ENCODE data around the gene FAM89A. TPM values are rescaled to one million over a fixed set of nuclear protein-coding genes. Genes with fewer than 3 reads are reported as not detected.

The FAM89A gene
- total and polyA plus RNA-seq, 2 donors (not counting 3 experiments of a cell fraction or from before 2014, with no cell fraction given), result 21.0 to 24.0 TPM

DNA sequence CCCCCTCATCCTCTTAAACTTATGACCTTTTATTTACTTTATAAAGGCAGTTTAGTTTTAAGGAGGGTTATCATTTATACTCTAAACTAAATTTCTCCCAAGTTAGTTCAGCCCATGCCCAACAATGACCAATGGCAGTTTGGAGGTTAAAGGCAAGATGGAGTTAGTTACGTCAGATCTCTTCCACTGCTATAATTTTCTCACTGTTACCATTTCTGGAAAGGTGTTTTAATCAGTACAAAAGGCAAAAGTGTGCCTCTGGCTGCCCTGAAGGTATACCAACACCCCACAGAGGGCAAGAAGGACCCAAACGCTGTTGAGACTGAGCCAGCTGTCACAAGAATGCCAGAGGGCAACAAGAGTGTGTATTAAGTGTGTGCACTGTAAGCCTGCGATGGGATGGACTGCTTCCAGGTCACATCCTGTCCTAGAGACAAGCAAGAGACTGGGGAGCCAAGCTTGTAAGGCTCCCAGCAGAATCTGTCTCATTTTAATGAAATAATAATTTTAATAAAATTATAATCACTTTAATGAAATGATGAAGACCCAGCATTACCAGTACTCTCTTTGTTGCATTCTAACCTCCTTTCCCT lies 32.5 kb upstream of the FAM89A start:
- BruUV-seq (replicated peaks), result no TSS peak
- no peaks in the 10 kb centered on the region for H3K9me3 ChIP-seq (replicated peaks; ENCODE audit: control insufficient read depth, insufficient read depth, low read length)
- DNase-seq (ENCODE audit: low read depth, low spot score), result no peak
- no peaks in the 10 kb centered on the region for H3K9me1 ChIP-seq (replicated peaks; ENCODE audit: control insufficient read depth, extremely low read depth, insufficient read depth, low read length)
- H2AFZ ChIP-seq (ENCODE audit: low read depth, low read length), result no peak overlapping the region
- intact Hi-C loops (cut with micrococcal nuclease), result no loop called here
- H3K36me3 ChIP-seq (ENCODE audit: control insufficient read depth in 2 of 2, extremely low read depth in 1 of 2, insufficient read depth in 2 of 2, low read length in 2 of 2), result no peaks in the 10 kb centered on the region
- no peak overlapping the region for H3K4me2 ChIP-seq (ENCODE audit: insufficient read depth, low read length)
- no peaks in the 10 kb centered on the region for H3K79me2 ChIP-seq (ENCODE audit: control insufficient read depth, insufficient read depth, low read length)
- no peak overlapping the region for H3K27ac ChIP-seq (ENCODE audit: insufficient read depth, low read depth, low read length)
- peaks cover 0 to 2% of the 10 kb centered on the region in 2 experiments for H3K27me3 ChIP-seq (ENCODE audit: control insufficient read depth in 2 of 2, insufficient read depth in 2 of 2, low read length in 2 of 2)
- no peak for FAIRE-seq
- no peak overlapping the region for H3K4me3 ChIP-seq (replicated peaks in 1 of 3; ENCODE audit: insufficient read depth in 1 of 3, low read depth in 1 of 3, low read length in 3 of 3)
- no peak overlapping the region for H3K9ac ChIP-seq (replicated peaks; ENCODE audit: extremely low read depth, insufficient read depth, low read length)
- H4K20me1 ChIP-seq (replicated peaks; ENCODE audit: control insufficient read depth, extremely low read depth, insufficient read depth, low read length), result no peaks in the 10 kb centered on the region
- TF ChIP-seq EZH2 (IDR thresholded peaks at IDR 0.05; ENCODE audit: borderline replicate concordance, low read depth, low read length, severe bottlenecking), result no peak
- TF ChIP-seq POLR2A (IDR thresholded peaks at IDR 0.05; ENCODE audit: low read depth, low read length), result no peak
- no peak for TF ChIP-seq MYC (IDR thresholded peaks at IDR 0.05; ENCODE audit: low read depth, low read length)
- TF ChIP-seq POLR2AphosphoS5 (IDR thresholded peaks at IDR 0.05; ENCODE audit: insufficient read depth, low read depth, low read length), result no peak
- no peak for TF ChIP-seq FOS (IDR thresholded peaks at IDR 0.05; ENCODE audit: borderline replicate concordance, insufficient read depth, low read length)
- no peak for TF ChIP-seq GATA2 (IDR thresholded peaks at IDR 0.05; ENCODE audit: insufficient read depth, insufficient read length, low read depth, low read length)
- TF ChIP-seq, protein P1, sequence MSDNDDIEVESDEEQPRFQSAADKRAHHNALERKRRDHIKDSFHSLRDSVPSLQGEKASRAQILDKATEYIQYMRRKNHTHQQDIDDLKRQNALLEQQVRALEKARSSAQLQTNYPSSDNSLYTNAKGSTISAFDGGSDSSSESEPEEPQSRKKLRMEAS (IDR thresholded peaks at IDR 0.05; ENCODE audit: insufficient read depth, insufficient read length), result no peak
- TF ChIP-seq JUN (IDR thresholded peaks at IDR 0.05; ENCODE audit: borderline replicate concordance, insufficient read depth, insufficient read length, low read depth), result no peak
- TF ChIP-seq, protein P2, sequence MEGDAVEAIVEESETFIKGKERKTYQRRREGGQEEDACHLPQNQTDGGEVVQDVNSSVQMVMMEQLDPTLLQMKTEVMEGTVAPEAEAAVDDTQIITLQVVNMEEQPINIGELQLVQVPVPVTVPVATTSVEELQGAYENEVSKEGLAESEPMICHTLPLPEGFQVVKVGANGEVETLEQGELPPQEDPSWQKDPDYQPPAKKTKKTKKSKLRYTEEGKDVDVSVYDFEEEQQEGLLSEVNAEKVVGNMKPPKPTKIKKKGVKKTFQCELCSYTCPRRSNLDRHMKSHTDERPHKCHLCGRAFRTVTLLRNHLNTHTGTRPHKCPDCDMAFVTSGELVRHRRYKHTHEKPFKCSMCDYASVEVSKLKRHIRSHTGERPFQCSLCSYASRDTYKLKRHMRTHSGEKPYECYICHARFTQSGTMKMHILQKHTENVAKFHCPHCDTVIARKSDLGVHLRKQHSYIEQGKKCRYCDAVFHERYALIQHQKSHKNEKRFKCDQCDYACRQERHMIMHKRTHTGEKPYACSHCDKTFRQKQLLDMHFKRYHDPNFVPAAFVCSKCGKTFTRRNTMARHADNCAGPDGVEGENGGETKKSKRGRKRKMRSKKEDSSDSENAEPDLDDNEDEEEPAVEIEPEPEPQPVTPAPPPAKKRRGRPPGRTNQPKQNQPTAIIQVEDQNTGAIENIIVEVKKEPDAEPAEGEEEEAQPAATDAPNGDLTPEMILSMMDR (IDR thresholded peaks at IDR 0.05; ENCODE audit: extremely low read depth in 1 of 2, insufficient read depth in 1 of 2, low read depth in 1 of 2, low read length in 2 of 2), result no peak
- H3K4me1 ChIP-seq (ENCODE audit: control insufficient read depth, extremely low read depth, insufficient read depth, low read length), result peaks cover 13% of the 10 kb centered on the region
- dilution Hi-C loops (cut with MboI; ENCODE audit: extremely low pct_ligation_motif_present, low sequenced_read_pairs), result no loop called here
- ChIA-PET POLR2A (no interaction called here), CTCF (interaction anchor here (0.9 kb wide), 1 partner anchor 16 kb away, joined by 3 read pairs; no protein-coding TSS in a partner anchor)

Data from endothelial cell of umbilical vein (primary cell).